SK-N-MC (cell line): Measurements from ENCODE around the gene IGF1R.

ENCODE experiments used
- EZH2 ChIP-seq: fragments of 200-600 bp; sonication (generic); IDR thresholded peaks from one replicate; pipeline ENCODE4 v1.6.1; 2017; ENCODE audit warnings: antibody characterized with exemption
- FOXP2 ChIP-seq: optimal IDR thresholded peaks from 2 replicates; pipeline ENCODE3; 2011; ENCODE audit warnings: mild to moderate bottlenecking, moderate library complexity; ENCODE audit not compliant: insufficient read depth; ENCODE audit errors: extremely low read length, control extremely low read depth
- POLR2AphosphoS5 ChIP-seq: IDR thresholded peaks from 2 replicates; pipeline ENCODE4 v1.6.1; 2012; ENCODE audit warnings: mild to moderate bottlenecking, low read depth, low read length, borderline replicate concordance

- TF ChIP-seq POLR2AphosphoS5 (no peak), EZH2 (no peak), FOXP2 (no peak)
Measured at GRCh38 chr15:98786717-98787116, 138.4 kb downstream of the IGF1R start.
